Measurements from ENCODE around the gene ARSB. TPM values are rescaled to one million over a fixed set of nuclear protein-coding genes. Genes with fewer than 3 reads are reported as not detected.
A peak's percentile ranks its signal among the peaks of the same experiment; 100 is the strongest.
"Not testable (repeated sequence)": the region's sequence is repeated elsewhere in the genome, so short reads cannot be mapped to it uniquely, and the experiment has no call there.

ARSB gene
- total RNA-seq, 1 donor from 2014 or later, result 21.4 TPM

DNA sequence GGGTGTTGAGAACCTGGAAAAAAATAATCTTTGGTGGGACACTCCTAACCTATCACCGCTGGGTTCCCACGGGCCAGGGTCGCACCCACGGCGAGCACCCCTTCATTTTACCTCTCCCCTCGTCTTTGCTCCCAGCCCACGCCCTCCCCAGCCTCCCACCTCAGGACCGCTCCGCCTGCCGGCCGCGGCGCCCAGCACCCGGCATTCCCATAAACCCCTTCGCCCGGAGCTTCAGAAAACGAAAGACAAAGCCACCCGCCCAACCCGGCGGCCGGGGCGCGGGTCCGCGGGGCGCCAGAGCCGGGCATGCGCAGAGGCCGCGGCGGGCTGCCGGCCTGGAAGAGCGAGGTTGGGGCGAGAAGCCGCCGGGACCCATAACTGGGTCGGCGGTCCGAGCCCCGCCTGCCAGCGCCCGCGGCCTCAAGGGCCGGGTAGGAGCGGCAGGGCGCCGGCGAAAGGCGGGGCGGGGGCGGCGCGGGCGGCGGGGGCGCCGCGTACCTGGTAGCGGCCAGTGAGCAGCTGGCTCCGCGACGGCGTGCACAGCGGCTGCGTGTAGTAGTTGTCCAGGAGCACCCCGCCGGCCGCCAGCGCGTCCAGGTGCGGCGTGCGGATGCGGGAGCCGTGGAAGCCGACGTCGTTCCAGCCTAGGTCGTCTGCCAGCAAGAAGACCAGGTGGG is 533 bp downstream of the ARSB start:
- peak overlapping the region; percentile 79 for H3K4me3 Mint-ChIP-seq
- peaks cover 36% of the 10 kb centered on the region for H3K4me1 Mint-ChIP-seq
- peak; percentile 70 to 87 for DNase-seq (ENCODE audit: low spot score in 2 of 2, unreplicated experiment in 2 of 2)
- TF ChIP-seq, protein P1, sequence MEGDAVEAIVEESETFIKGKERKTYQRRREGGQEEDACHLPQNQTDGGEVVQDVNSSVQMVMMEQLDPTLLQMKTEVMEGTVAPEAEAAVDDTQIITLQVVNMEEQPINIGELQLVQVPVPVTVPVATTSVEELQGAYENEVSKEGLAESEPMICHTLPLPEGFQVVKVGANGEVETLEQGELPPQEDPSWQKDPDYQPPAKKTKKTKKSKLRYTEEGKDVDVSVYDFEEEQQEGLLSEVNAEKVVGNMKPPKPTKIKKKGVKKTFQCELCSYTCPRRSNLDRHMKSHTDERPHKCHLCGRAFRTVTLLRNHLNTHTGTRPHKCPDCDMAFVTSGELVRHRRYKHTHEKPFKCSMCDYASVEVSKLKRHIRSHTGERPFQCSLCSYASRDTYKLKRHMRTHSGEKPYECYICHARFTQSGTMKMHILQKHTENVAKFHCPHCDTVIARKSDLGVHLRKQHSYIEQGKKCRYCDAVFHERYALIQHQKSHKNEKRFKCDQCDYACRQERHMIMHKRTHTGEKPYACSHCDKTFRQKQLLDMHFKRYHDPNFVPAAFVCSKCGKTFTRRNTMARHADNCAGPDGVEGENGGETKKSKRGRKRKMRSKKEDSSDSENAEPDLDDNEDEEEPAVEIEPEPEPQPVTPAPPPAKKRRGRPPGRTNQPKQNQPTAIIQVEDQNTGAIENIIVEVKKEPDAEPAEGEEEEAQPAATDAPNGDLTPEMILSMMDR (IDR thresholded peaks at IDR 0.05; ENCODE audit: unreplicated experiment), result no peak
- H3K27me3 Mint-ChIP-seq (ENCODE audit: low read depth), result no peaks in the 10 kb centered on the region
- peak overlapping the region; percentile 89 for H3K27ac Mint-ChIP-seq
- no peaks in the 10 kb centered on the region for H3K36me3 Mint-ChIP-seq
- H3K9me3 Mint-ChIP-seq, result peaks cover 3% of the 10 kb centered on the region

DNA sequence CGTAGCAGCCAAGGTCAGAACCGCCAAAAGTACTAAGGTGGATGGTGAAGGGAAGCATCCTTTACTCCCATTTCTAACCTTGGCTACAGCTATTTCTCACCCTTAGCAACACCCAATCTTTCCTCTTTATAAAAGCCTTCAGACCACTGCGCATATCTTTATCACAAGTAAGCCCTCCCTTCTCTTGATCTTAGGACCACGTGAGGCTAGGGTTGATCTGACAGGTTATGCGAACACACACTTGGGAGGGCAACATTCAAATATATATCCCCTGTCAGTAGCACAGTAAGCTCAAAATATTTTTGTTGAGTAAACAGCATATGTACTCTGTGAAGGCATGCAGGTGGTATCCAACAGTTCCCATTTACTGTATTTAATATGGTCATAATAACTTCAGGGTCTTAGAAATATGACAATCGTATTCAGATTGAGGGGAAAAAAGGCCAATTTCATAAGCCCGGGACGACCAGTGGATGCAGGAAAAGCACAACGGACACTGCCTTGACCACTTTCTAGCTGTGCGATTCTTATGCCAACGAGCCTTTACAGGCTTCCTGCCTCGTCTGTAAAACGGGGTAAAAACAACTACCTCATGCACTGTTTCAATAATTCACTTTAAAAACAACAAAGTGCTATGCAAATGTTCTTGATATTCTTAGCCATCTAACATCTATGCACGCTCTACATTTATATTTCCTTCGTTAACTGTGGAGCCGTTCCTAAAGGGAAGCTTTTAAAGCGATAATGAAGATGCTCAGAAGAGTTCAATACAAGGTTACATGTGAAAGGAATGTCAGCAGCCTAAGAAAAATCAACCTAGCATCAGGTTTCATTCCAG is 1.3 kb downstream of the ARSB start:
- H3K27me3 Mint-ChIP-seq (ENCODE audit: low read depth), result no peaks in the 10 kb centered on the region
- DNase-seq (ENCODE audit: low spot score in 2 of 2, unreplicated experiment in 2 of 2), result no peak
- H3K9me3 Mint-ChIP-seq, result peaks cover 7% of the 10 kb centered on the region
- TF ChIP-seq, protein P1 (IDR thresholded peaks at IDR 0.05; ENCODE audit: unreplicated experiment), result no peak
- H3K36me3 Mint-ChIP-seq, result no peaks in the 10 kb centered on the region
- H3K4me3 Mint-ChIP-seq, result peak overlapping the region; percentile 79
- peaks cover 36% of the 10 kb centered on the region for H3K4me1 Mint-ChIP-seq
- peak overlapping the region; percentile 89 for H3K27ac Mint-ChIP-seq

DNA sequence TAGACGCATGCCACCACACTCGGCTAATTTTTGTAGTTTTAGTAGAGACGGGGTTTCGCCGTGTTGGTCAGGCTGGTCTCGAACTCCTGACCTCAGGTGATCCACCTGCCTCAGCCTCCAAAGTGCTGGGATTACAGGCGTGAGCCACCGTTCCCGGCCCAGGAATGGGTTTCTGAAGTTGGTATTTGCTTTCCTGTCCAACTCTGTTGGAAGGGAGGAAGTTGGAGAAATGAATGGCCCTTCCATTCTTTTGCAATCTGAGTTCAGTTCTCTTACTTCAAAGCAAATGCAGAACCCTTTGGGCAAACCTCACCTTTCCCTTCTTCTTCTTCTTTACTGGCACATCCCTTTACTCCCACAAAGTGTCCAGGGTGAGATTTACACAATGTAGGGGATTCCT is 1.9 kb downstream of the ARSB start:
- H3K27me3 Mint-ChIP-seq (ENCODE audit: low read depth); H3K36me3 Mint-ChIP-seq; DNase-seq (ENCODE audit: low spot score in 2 of 2, unreplicated experiment in 2 of 2); H3K9me3 Mint-ChIP-seq: not testable (repeated sequence)
- Mint-ChIP-seq H3K27ac (peak overlapping the region; percentile 89), H3K4me1 (peaks cover 36% of the 10 kb centered on the region), H3K4me3 (peak overlapping the region; percentile 79)

DNA sequence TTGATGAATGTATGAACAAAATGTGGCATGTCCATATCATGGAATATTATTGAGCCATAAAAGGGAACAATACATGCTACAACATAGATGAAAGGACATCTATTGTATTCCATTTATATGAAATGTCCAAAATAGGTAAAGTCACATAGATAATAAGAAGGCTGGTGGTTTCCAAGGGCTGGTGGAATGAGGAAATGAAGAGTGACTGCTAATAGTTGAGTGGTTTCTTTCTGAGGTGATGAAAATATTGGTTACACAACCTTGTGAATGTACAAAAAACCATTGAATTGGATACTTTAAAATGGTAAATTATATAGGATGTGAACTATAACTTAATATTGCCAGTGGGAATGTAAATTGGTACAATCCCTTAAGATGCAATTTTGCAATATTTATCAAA is 5.2 kb downstream of the ARSB start:
- no peaks in the 10 kb centered on the region for H3K36me3 Mint-ChIP-seq
- H3K27me3 Mint-ChIP-seq (ENCODE audit: low read depth), result no peaks in the 10 kb centered on the region
- TF ChIP-seq, protein P1 (IDR thresholded peaks at IDR 0.05; ENCODE audit: unreplicated experiment), result no peak
- no peak for DNase-seq (ENCODE audit: low spot score in 2 of 2, unreplicated experiment in 2 of 2)
- H3K4me3 Mint-ChIP-seq, result no peak overlapping the region
- peaks cover 7% of the 10 kb centered on the region for H3K9me3 Mint-ChIP-seq
- H3K4me1 Mint-ChIP-seq, result peaks cover 38% of the 10 kb centered on the region
- H3K27ac Mint-ChIP-seq, result no peak overlapping the region

DNA sequence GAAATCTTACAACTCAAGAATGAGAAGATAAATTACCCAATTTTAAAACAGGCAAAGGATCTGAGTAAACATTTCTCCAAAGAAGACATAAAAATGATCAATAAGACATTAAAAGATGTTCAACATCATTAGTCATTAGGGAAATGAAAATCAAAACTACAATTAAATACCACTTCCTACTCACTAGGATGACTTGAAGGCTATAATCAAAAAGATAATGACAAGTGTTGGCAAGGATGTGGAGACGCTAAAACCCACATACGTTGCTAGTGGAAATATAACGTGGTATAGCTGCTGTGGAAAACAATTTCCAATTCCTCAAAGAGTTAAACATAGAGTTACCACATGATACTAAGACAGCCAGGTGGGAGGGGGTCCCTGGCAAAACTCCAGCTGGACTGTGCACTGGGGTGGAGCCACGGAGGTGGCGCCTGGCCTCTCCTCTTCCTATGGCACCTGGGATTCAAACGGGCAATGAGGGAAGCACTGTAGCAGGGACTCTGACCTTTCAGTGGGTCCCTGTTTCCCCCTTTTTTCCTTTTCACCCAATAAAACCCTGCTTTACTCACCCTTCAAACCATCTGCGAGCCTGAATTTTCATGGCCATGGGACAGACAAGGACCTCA is 5.9 kb downstream of the ARSB start:
- no peak for DNase-seq (ENCODE audit: low spot score in 2 of 2, unreplicated experiment in 2 of 2)
- H3K4me1 Mint-ChIP-seq, result peaks cover 44% of the 10 kb centered on the region
- no peaks in the 10 kb centered on the region for H3K36me3 Mint-ChIP-seq
- peaks cover 7% of the 10 kb centered on the region for H3K9me3 Mint-ChIP-seq
- H3K27me3 Mint-ChIP-seq (ENCODE audit: low read depth), result no peaks in the 10 kb centered on the region
- no peak overlapping the region for H3K4me3 Mint-ChIP-seq
- no peak overlapping the region for H3K27ac Mint-ChIP-seq
- TF ChIP-seq, protein P1 (IDR thresholded peaks at IDR 0.05; ENCODE audit: unreplicated experiment), result no peak

DNA sequence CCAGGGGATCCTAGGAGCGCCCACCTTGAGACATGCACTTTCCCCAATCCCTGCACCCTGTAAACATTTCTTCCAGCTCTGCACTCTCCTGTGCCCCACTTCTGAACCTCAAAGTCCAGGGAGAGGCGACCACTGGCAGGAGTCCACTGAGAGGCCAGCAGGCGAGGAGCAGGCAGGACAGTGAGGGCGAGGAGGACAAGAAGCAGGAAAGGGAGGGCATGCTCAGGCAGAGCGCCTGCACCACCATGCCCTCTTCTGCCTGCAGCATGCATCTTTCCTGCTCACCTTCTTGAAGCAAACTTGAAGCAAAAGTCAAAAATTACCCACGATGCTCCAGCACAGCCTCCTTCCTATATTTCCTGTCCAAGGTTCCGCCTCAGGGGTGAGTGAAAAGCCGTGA is 10.1 kb downstream of the ARSB start:
- H3K27ac Mint-ChIP-seq, result peak overlapping the region; percentile 68
- H3K36me3 Mint-ChIP-seq, result no peaks in the 10 kb centered on the region
- TF ChIP-seq, protein P1 (IDR thresholded peaks at IDR 0.05; ENCODE audit: unreplicated experiment), result no peak
- peak overlapping the region; percentile 5 for H3K4me3 Mint-ChIP-seq
- no peaks in the 10 kb centered on the region for H3K27me3 Mint-ChIP-seq (ENCODE audit: low read depth)
- H3K4me1 Mint-ChIP-seq, result peaks cover 41% of the 10 kb centered on the region
- DNase-seq (ENCODE audit: low spot score in 2 of 2, unreplicated experiment in 2 of 2), result no peak
- peaks cover 7% of the 10 kb centered on the region for H3K9me3 Mint-ChIP-seq
